A549 (cell line): Measurements from ENCODE around the gene ITIH5. TPM values are rescaled to one million over a fixed set of nuclear protein-coding genes. Genes with fewer than 3 reads are reported as not detected.

Source experiments
- ATAC-seq, 2 experiments: fragments of 200-7000 bp in 1 of 2; fragments of >200 bp in 1 of 2; cut with Nextera tagmentation in 1 of 2; cut with Tn5 transposase in 1 of 2; 3 replicates each; pipeline versions ENCODE4 v1.8.0 to v1.9.1; 2018 to 2020; ENCODE audit warnings: mild to moderate bottlenecking in 1 of 2, moderate library complexity in 1 of 2
- CTCF ChIA-PET: fragments of 300-600 bp; sonication (Branson Sonifier 250); formaldehyde crosslinking; extraction: SDS; loops from one replicate; lab custom pipeline; 2021; ENCODE audit warnings: antibody characterized with exemption, inconsistent platforms; lab: Yijun Ruan, JAX
- POLR2A ChIA-PET: fragments of 350-600 bp; formaldehyde crosslinking; extraction: SDS; loops from one replicate; lab custom pipeline; 2021; ENCODE audit warnings: antibody characterized with exemption, inconsistent platforms; lab: Yijun Ruan, JAX
- DNase-seq, 2 experiments: peaks; one replicate each; pipeline versions ENCODE4 v3.0.0 to v3.0.0-alpha.2; 2011 to 2016; ENCODE audit warnings: low read depth in 1 of 2, low spot score in 1 of 2
- FAIRE-seq: peaks from 2 replicates; lab custom pipeline; 2011; peaks lifted over from hg19 to GRCh38; lab: Jason Lieb, UNC
- H3K27ac ChIP-seq, 2 experiments: fragments of >200 bp; sonication (Bioruptor Twin); formaldehyde crosslinking; 3 replicates each; pipeline ENCODE4 v1.5.1; 2016 to 2017
- H3K4me1 ChIP-seq: fragments of >200 bp; sonication (Bioruptor Twin); formaldehyde crosslinking; 3 replicates; pipeline ENCODE4 v1.6.1; 2016
- H3K4me2 ChIP-seq: fragments of >200 bp; sonication (Bioruptor Twin); formaldehyde crosslinking; 3 replicates; pipeline ENCODE4 v1.6.1; 2016
- H3K4me3 ChIP-seq: fragments of >200 bp; sonication (Bioruptor Twin); formaldehyde crosslinking; 3 replicates; pipeline ENCODE4 v1.5.1; 2016
- H3K9me3 ChIP-seq: fragments of >200 bp; sonication (Bioruptor Twin); formaldehyde crosslinking; 3 replicates; pipeline ENCODE4 v1.6.1; 2016
- ATOH8 ChIP-seq: fragments of 250-450 bp; sonication (Bioruptor Pico); IDR thresholded peaks from 2 replicates; pipeline ENCODE4 v1.5.0; 2020; ENCODE audit warnings: low read depth, mild to moderate bottlenecking, moderate library complexity
- BCL3 ChIP-seq: fragments of >200 bp; sonication (Bioruptor Twin); formaldehyde crosslinking; IDR thresholded peaks from 3 replicates; pipeline ENCODE4 v1.6.1; 2016
- CBX8 ChIP-seq: fragments of 200-600 bp; sonication (generic); IDR thresholded peaks from 2 replicates; pipeline ENCODE4 v1.6.1; 2016
- CHD4 ChIP-seq: fragments of 200-600 bp; sonication (generic); IDR thresholded peaks from 2 replicates; pipeline ENCODE4 v1.6.1; 2016; ENCODE audit warnings: antibody characterized with exemption, mild to moderate bottlenecking, borderline replicate concordance
- EHF ChIP-seq: fragments of 250-450 bp; sonication (Bioruptor Pico); IDR thresholded peaks from 2 replicates; pipeline ENCODE4 v1.5.0; 2020; ENCODE audit warnings: mild to moderate bottlenecking
- EHMT2 ChIP-seq: fragments of 200-600 bp; sonication (generic); IDR thresholded peaks from 2 replicates; pipeline ENCODE4 v1.6.1; 2016; ENCODE audit warnings: antibody characterized with exemption, low read depth, mild to moderate bottlenecking, moderate library complexity
- ELK1 ChIP-seq: fragments of 150-350 bp; IDR thresholded peaks from 2 replicates; pipeline ENCODE4 v1.6.1; 2014; ENCODE audit warnings: low read depth, mild to moderate bottlenecking, low read length
- EP300 ChIP-seq, 2 experiments: fragments of >200 bp; sonication (Bioruptor Twin); formaldehyde crosslinking; IDR thresholded peaks; 2 replicates in 1 of 2; 3 replicates in 1 of 2; pipeline ENCODE4 v1.6.1; 2016 to 2017
- FOSB ChIP-seq: fragments of 250-450 bp; sonication (Bioruptor Pico); IDR thresholded peaks from 2 replicates; pipeline ENCODE4 v1.5.0; 2020; ENCODE audit warnings: mild to moderate bottlenecking, moderate library complexity
- FOXS1 ChIP-seq: fragments of 250-450 bp; sonication (Bioruptor Pico); IDR thresholded peaks from 2 replicates; pipeline ENCODE4 v1.5.0; 2020; ENCODE audit warnings: mild to moderate bottlenecking, moderate library complexity
- HDAC2 ChIP-seq: fragments of 200-600 bp; sonication (generic); IDR thresholded peaks from 2 replicates; pipeline ENCODE4 v1.6.1; 2016
- HES2 ChIP-seq: fragments of >200 bp; sonication (Bioruptor Twin); formaldehyde crosslinking; IDR thresholded peaks from 2 replicates; pipeline ENCODE4 v1.6.1; 2016
- JUN ChIP-seq, 2 experiments: fragments of >200 bp; sonication (Bioruptor Twin); formaldehyde crosslinking; IDR thresholded peaks; 2 replicates in 1 of 2; 3 replicates in 1 of 2; pipeline ENCODE4 v1.6.1; 2016 to 2017
- JUNB ChIP-seq: fragments of >200 bp; sonication (Bioruptor Twin); formaldehyde crosslinking; IDR thresholded peaks from 2 replicates; pipeline ENCODE4 v1.6.1; 2016
- KDM1A ChIP-seq: fragments of 200-600 bp; sonication (generic); IDR thresholded peaks from 2 replicates; pipeline ENCODE4 v1.6.1; 2016; ENCODE audit warnings: low read depth, mild to moderate bottlenecking
- KDM5A ChIP-seq: fragments of 200-600 bp; sonication (generic); IDR thresholded peaks from 2 replicates; pipeline ENCODE4 v1.6.1; 2016; ENCODE audit warnings: antibody characterized with exemption, mild to moderate bottlenecking
- MAZ ChIP-seq: fragments of 150-350 bp; IDR thresholded peaks from 2 replicates; pipeline ENCODE4 v1.6.1; 2014; ENCODE audit warnings: antibody characterized with exemption, low read depth, low read length, borderline replicate concordance
- PBX3 ChIP-seq: IDR thresholded peaks from 2 replicates; pipeline ENCODE4 v1.6.1; 2012
- PHF8 ChIP-seq: fragments of 200-600 bp; sonication (generic); IDR thresholded peaks from 2 replicates; pipeline ENCODE4 v1.6.1; 2016; ENCODE audit warnings: low read depth, mild to moderate bottlenecking, antibody characterized with exemption, moderate library complexity, borderline replicate concordance
- REST ChIP-seq: fragments of 200-600 bp; sonication (generic); IDR thresholded peaks from 2 replicates; pipeline ENCODE4 v1.6.1; 2016; ENCODE audit warnings: antibody characterized with exemption, mild to moderate bottlenecking, moderate library complexity
- USF2 ChIP-seq: fragments of 450-650 bp; IDR thresholded peaks from 2 replicates; pipeline ENCODE4 v1.6.1; 2014; ENCODE audit warnings: antibody characterized with exemption
- WGBS: methylation state at CpG from one replicate; pipeline ENCODE4 v1.1.6; 2017; ENCODE audit errors: missing lambda C conversion rate; 5-methylcytosine and 5-hydroxymethylcytosine counted together
- polyA plus RNA-seq, 4 experiments: library from polyadenylated mRNA; depleted of rRNA in 3 of 4; stranded (reverse); fragments of >200 nt; fragmentation: RNase III in 1 of 4; extraction: RNeasy Plus Mini Kit Qiagen cat#74134 plus additional on column Dnase treatment in 1 of 4; gene quantifications; 2 replicates in 3 of 4; 3 replicates in 1 of 4; pipeline ENCODE4 v1.2.3, GENCODE V29; 2011 to 2017

Gene ITIH5
- polyA plus RNA-seq, 2 of the 4 experiments (the other 2 are of a cell fraction): 0.03 to 0.05 TPM

GRCh38 chr10:7642491-7643011 is 24.2 kb downstream of the ITIH5 start:
- Histone ChIP-seq H3K4me1 (no peaks in the 10 kb centered on the region), H3K9me3 (peaks cover 15% of the 10 kb centered on the region; the same call in 2 of the 3 replicates), H3K4me3 (no peak overlapping the region), H3K27ac (no peak overlapping the region), H3K4me2 (no peak overlapping the region)
- TF ChIP-seq HES2 (no peak), PHF8 (no peak), JUNB (no peak), ELK1 (no peak), JUN (IDR thresholded peaks at IDR 0.05) (no peak), CHD4 (no peak), KDM1A (no peak), USF2 (no peak), HDAC2 (no peak)
- 4% methylated on average over 5 of the region's 5 CpGs for WGBS
- ATAC-seq (no peak), FAIRE-seq (no peak), DNase-seq (no peak)
- ChIA-PET CTCF (interaction anchor here (0.6 to 0.7 kb wide), 2 partner anchors 38 to 73 kb away, joined by 3 read pairs; no protein-coding TSS in a partner anchor), POLR2A (no interaction called here)

GRCh38 chr10:7635408-7636125 is 31.2 kb downstream of the ITIH5 start:
- no peak for DNase-seq
- ChIA-PET CTCF (interaction anchor here (1.0 to 1.3 kb wide), 2 partner anchors 25 to 64 kb away, joined by 3 read pairs; no protein-coding TSS in a partner anchor), POLR2A (no interaction called here)
- Histone ChIP-seq H3K4me1 (no peaks in the 10 kb centered on the region), H3K27ac (no peak overlapping the region), H3K4me3 (no peak overlapping the region), H3K9me3 (peaks cover 18% of the 10 kb centered on the region; the same call in 2 of the 3 replicates), H3K4me2 (no peak overlapping the region)
- no peak for FAIRE-seq
- no peak for ATAC-seq
- WGBS: 75% methylated on average over 7 of the region's 7 CpGs
- TF ChIP-seq HDAC2 (no peak), BCL3 (no peak), CHD4 (no peak), EHMT2 (no peak), MAZ (no peak), HES2 (no peak), FOSB (no peak), KDM1A (no peak), EHF (CRISPR knock-in tag) (no peak), PBX3 (no peak), ATOH8 (CRISPR knock-in tag) (no peak), EP300 (IDR thresholded peaks at IDR 0.05) (no peak), CBX8 (no peak), FOXS1 (CRISPR knock-in tag) (no peak), ELK1 (no peak), REST (no peak), KDM5A (no peak)
